GM10847 (cell line): ENCODE measurements around the gene FAF1.
A peak's percentile ranks its signal among the peaks of the same experiment; 100 is the strongest.

Source experiments
- POLR2A ChIP-seq: IDR thresholded peaks from 2 replicates; pipeline ENCODE4 v1.6.1; 2011; ENCODE audit not compliant: insufficient read length; ENCODE audit errors: extremely low read depth

Gene FAF1

DNA sequence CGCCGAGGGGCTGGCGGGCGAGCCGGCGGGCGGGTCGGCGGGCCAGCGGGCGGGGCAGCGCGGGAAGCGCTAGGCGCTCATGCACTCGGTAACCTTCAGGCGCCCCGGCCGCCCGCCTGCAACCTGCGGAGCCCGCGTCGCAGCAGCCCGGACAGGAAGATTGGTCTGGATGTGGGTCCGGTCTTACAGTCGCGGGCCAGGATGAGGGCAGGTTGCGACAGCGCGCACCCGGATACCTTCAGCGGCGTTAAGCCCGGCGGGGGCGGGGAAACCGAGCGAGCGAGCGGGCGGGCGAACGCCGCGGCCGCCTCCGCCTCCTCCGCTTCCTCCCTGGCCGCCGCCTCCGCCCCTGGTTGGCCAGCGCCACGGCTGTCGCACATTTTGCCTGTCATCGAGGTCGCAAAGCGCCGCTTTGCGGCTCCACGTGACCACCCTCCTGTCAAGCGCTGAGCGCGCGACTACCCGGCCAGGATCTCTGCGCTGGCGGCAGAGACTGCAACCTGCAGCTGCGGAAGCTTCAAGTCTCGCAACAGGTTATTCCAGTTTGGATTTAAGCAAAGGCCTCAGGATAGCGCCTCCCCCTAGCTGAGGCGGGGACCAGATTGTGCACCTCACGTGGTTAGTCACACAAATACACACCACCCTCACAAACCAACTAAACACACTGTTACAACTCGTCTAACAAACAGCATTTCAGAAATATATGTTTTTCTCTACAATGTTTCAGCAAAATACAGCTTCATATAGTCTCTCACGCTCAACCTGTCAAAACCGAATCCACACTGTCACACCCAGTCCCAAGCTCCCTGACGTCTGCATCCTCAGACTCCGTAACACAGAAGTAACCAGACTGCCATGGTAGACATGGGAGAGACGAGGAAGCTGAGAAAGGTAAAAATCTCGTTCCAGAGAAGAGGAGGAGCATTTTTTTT, at the start of gene FAF1:
Gene FAF1, minus strand, starts transcription at position 355 of the 932 bp plus-strand sequence. CDS start 456 bp downstream, outside the sequence.
- TF ChIP-seq POLR2A, result peak; percentile 94

DNA sequence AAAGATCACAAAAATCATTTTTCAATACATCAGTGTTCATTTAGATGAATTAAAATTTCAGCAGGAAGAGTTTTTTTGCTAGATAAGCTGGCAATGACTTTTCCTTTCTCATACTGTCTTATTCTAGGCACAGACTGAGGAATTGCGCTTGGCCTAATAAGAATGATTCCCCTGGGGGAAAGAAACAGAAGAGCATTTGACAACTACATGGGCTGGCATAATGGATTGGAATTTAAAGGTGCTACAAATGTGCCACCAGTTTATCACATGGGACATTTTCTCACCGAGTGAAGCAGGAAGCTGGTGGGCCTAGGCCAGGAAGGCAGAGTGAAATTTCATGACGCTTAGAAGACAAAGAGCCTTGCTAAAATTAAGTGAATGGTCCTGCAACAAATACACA, 49.3 kb upstream of the FAF1 start:
- no peak for TF ChIP-seq POLR2A

DNA sequence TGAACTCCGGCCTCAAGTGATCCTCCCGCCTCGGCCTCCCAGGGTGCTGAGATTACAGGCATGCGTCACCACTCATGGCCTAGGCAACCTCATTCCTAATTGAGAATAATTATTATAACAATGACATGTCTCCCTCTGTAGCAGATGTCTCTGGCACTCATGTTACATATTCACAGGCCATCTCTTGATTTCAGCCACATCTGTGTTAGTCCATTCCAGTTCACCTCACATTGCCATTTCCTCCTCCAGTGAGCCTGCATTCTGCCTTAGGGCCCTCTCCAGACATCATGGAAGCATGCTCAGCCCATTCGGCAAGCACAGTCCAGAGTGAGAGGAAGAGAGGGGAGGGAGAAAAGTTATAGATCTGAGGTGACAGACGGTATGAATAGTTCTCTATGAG, 42.4 kb upstream of the FAF1 start:
- no peak for TF ChIP-seq POLR2A

DNA sequence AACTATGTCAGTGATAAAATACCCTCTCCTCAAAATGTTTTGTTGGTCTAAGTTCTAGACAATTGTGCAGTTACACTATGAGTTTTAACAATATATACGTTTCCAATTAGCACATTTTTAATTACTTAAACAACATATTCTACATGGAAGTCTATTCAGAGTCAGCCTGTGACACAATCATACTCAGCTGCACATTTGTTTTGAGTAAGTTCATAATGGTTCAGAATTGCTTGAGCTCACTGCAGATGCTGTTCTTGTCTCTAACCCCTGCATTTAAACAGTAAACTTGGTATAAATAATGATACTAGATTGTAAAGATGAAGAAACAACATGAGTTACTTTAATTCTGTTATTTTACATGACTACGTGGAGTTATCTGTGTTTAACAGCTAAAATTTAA, 40.6 kb upstream of the FAF1 start:
- no peak for TF ChIP-seq POLR2A

DNA sequence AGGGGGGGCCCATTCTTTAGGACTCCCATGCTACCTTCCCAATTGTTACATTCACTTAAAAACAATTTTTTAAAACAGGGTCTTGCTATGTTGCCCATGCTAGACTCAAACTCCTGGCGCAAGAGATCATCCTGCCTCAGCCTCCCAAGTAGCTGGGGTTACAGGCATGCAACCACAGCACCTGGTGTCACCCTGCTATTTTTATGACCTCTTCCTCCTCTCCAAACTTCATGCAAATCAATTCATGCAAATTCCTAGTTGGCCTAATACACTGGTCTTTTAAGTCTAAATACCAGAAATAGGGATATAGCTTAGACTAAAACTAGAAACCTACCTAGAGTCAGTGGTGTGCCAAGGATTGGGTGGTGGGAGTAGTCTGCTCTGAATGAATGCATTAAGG, 40.1 kb upstream of the FAF1 start:
- no peak for TF ChIP-seq POLR2A

DNA sequence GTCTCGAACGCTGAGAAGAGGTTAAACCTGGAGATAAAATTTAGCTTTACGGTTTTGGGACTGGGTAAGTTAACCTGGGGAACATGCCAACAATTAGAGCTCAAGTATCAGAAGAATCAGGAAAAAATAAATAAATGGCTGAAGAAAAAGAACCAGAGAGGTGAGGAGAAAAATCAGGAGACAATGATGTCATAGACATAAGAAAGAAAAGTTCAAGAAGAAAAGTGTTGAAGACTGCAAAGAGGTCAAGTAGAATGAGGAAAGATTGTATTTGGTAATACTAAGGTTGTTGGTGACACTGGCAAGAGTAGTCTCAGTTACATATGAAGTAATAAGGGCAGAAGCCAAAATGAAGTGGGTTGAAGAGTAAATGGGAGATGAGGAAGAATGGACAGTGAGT, 36.0 kb upstream of the FAF1 start:
- no peak for TF ChIP-seq POLR2A

DNA sequence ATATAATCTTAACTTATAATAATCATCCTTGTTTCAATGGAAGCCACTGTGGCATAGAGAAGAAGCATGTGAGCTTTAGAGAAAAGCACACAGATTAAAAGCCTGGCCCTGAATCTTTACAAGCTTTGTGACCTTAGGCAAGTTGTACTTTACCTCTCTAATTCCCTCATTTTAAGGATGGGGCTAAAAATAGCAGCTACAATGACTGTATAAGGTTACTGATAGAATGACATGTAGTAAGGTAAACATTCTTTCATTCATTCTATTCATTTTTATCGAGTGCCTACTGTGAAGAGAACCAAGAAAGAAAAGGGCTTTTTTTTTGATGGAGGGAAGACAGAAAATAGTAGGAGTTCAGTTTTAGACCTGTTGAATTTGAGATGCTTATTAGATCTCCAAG, 35.6 kb upstream of the FAF1 start:
- TF ChIP-seq POLR2A, result no peak

DNA sequence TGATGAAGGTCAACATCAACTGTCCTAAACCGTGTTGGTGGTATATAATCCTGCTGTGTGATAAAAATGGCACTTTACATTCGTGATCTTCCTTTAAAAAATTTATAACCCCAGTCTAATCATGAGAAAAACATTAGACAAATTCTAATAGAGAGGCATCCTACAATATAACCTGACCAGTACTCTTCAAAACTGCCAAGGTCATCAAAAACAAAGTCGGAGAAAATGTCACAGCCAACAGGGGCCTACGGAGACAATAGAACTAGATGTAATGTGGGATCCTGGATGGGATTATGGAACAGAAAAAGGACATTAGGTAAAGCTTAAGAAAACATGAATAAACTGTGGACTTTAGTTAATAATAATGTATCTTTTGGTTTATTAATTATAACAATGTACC, 34.9 kb upstream of the FAF1 start:
- TF ChIP-seq POLR2A, result no peak

DNA sequence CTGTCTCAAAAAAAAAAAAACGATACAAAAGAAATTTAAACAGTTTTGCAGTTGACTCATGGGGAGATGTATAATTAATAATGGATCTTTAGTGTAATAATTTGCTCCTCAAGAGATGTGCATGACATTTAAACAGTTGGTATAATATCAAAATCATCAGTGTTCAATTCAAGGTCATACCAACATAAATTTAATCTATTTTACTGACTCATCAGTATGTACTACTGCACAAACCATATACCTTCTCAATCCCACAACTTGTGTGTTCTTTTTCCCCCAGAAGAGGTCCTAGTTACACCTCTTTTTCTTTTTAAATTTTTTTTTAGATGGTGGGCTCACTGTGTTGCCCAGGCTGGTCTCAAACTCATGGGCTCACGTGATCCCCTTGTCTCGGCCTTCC, 33.6 kb upstream of the FAF1 start:
- no peak for TF ChIP-seq POLR2A

DNA sequence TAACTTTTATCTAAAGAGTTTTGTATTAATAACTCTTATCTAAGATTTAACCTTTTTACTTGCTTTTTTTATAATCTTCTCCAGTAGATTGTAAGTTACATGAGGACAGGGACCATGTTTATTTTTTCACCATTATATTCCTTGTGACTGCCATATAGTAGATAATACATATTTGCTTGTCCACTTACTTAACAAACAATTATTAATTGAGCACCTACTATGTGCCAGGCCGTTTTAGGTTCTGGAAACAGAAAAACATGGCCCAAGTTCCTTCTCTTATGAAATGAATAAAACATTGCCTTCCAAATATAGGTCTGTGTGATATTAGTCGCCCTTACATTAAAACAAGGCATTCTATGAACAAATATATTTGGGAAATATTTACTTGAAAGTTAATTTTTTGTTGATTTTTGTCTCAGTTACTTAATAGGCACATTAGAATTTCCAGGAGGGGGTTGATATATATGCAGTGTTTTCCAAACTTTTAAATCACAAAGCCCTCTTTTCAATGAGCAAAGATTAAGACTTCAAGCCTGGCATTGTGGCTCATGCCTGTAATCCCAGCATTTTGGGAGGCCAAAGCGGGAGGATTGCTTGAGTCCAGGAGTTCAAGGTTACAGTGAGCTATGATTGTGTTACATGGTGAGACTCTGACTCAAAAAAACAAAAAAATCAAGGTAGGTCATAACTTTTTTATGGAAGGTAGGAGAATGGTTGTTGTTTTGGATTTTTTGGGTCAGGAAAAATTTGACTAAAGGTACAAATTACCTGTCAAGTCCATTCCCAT, 32.7 kb upstream of the FAF1 start:
- TF ChIP-seq POLR2A, result no peak

DNA sequence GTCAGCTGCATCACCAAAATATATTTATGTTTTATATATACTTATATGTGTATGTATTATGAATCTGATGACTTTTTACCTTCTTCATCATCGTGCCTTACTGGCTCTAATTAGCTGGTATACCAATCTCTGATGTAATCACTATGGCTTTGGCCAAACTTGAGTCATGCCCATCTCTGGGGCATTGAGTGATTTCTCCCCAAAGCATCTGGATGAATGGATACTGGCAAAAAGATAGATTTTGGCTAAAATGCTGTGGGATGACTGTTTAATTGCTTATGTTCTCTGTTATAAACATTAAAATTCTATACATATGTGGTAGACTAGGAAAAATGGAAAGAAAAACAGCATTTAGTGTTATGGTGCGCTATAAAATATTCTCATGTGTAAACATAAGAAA, 29.6 kb upstream of the FAF1 start:
- no peak for TF ChIP-seq POLR2A

DNA sequence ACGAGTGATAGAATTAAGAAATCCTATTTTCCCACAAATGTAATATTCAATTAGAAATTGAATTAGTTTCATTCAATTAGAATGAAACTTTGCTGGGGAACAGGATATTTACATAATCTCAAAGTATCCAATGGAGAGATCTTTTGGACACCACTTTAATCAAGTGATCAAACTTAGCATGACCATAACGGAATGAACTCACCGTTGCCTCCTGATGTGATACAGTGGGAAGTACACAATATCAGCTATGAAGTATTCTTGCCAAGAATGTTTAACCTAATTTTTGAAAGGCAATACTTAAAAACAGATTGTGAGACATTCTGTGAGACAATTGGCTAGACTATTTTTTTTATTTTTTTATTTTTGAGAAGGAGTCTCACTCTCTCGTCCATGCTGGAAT, 26.6 kb upstream of the FAF1 start:
- no peak for TF ChIP-seq POLR2A

DNA sequence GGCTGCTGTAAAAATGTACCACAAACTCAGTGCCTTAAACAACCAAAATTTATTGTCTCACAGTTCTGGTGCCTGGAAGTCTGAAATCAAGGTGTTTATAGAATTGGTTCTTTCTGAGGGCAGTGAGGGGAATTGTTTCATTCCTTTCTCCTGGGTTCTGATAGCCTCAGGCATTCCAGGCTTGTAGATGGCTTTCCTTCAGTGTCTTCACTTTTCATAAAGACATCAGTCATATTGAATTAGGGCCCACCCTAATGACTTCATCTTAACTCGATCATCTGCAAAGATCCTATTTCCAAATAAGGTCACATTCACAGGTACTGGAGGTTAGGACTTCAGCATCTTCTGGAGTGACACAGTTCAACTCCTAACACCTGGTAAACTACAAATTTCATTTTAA, 25.0 kb upstream of the FAF1 start:
- TF ChIP-seq POLR2A, result no peak

DNA sequence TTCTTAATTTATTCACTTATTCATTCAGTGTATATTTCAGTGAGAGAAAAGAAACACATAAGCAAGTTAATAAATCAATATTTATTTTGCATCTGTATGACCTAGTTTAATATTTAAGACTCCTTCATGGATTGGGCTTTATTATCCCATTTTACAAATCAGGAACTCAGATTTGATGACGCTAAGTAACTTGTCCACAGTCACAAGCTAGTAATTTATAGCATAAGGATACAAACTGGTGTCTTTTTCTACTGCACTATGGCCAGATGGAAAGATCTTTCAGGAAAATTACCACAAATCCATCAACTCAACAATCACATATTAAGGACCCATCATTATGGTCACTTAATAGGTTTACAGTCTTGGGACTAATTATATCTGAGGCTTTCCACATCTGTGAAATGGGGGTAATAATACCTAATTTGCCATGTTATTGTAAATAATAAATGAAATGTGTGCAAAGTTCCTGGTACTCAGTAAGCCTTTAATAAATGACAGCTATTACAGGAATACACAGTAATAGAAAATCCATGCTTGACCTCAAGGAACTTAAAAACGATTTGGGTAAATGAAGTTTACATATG, 23.2 kb upstream of the FAF1 start:
- TF ChIP-seq POLR2A, result no peak

DNA sequence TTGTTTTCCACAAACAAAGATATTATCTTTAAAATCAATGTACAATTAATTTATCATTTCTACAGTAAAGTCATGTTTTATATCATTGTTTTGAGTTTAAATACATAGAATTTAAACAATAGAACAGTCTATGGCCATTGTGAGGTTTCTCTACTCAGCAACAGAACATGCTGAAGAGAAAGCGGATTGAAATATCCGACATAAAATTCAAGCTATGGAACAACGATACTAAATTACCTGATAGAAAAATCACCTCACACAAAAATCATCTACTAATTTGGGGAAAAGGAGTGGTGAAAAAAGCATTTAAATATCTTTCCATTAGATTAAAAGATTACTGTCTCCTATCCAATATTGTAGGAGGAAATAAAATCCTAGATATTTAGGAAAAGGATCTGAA, 22.5 kb upstream of the FAF1 start:
- TF ChIP-seq POLR2A, result no peak

DNA sequence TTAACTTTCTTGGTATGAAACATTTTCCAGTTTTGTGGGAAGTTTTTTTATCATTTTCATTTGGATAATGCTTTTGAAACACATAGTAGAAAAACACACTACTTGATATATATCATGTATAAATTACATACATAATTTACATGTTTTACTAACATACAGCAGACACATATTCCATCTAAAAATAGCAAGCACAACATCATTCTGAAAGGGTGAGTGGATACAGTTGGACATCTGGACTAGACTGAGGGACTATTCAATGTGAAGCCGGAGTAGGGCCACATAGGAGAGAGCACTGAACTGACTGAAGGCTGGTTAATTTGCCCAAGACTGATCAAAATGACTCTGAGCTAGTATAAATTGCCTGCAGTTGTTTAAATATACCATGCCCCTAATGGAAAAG, 21.7 kb upstream of the FAF1 start:
- no peak for TF ChIP-seq POLR2A
